GM21447 (cell line): ENCODE measurements around the gene VSNL1.

ENCODE experiments used
- ATAC-seq: cut with Tn5 transposase; IDR thresholded peaks from one replicate; pipeline ENCODE4 v1.9.1; 2021; ENCODE audit not compliant: unreplicated experiment

VSNL1 gene

GRCh38 chr2:17540093-17540812, at the start of gene VSNL1:
Gene VSNL1 (plus strand): TSS chr2:17540696. CDS start chr2:17592075, 51,379 bp downstream.
- no peak for ATAC-seq

- ATAC-seq: no peak
These were observed 44.9 kb upstream of the VSNL1 start for GRCh38 chr2:17495590-17495989.

GRCh38 chr2:17497718-17498117, 42.8 kb upstream of the VSNL1 start:
- no peak for ATAC-seq

GRCh38 chr2:17506736-17507616, 33.5 kb upstream of the VSNL1 start:
- ATAC-seq: no peak

- peak; percentile 37 for ATAC-seq
These were observed 24.8 kb upstream of the VSNL1 start for GRCh38 chr2:17515652-17516051.

GRCh38 chr2:17517481-17518211, 22.9 kb upstream of the VSNL1 start:
- peak; percentile 29 for ATAC-seq

GRCh38 chr2:17518212-17519154, 22.0 kb upstream of the VSNL1 start, which contains the start of gene RAD51AP2:
Gene RAD51AP2 (minus strand): TSS chr2:17518440. CDS start chr2:17518415, 25 bp downstream.
- ATAC-seq: peak; percentile 92

GRCh38 chr2:17519486-17519885, 21.0 kb upstream of the VSNL1 start:
- ATAC-seq: no peak

GRCh38 chr2:17520761-17521160, 19.7 kb upstream of the VSNL1 start:
- no peak for ATAC-seq

- no peak for ATAC-seq
These were observed 18.9 kb upstream of the VSNL1 start for GRCh38 chr2:17521621-17522020.

- no peak for ATAC-seq
These were observed 18.2 kb upstream of the VSNL1 start for GRCh38 chr2:17522303-17522702.

- no peak for ATAC-seq
These were observed 10.7 kb upstream of the VSNL1 start for GRCh38 chr2:17529771-17530170.

GRCh38 chr2:17533546-17533945, 7.0 kb upstream of the VSNL1 start:
- no peak for ATAC-seq

- ATAC-seq: no peak
These were observed 4.1 kb upstream of the VSNL1 start for GRCh38 chr2:17536416-17536815.

- peak; percentile 29 for ATAC-seq
These were observed 2.3 kb upstream of the VSNL1 start for GRCh38 chr2:17538022-17538843.

GRCh38 chr2:17538844-17539554, 1.5 kb upstream of the VSNL1 start:
- ATAC-seq: peak; percentile 56

- no peak for ATAC-seq
These were observed 844 bp upstream of the VSNL1 start for GRCh38 chr2:17539611-17540092.

GRCh38 chr2:17540813-17541530, 476 bp downstream of the VSNL1 start:
- ATAC-seq: no peak
